Lower leg skin (tissue), 4 donors: ENCODE data around the gene PCBP4. TPM values are rescaled to one million over a fixed set of nuclear protein-coding genes. Genes with fewer than 3 reads are reported as not detected.

Experiments
- DNase-seq, 2 donors: peaks; one replicate each; pipeline ENCODE4 v3.0.0-alpha.2; 2019; ENCODE audit warnings: low spot score in 2 of 2
- H3K4me3 ChIP-seq: fragments of 200-600 bp; sonication (generic); 2 replicates; pipeline ENCODE4 v1.5.1; 2017; ENCODE audit warnings: mild to moderate bottlenecking, low read depth; ENCODE audit not compliant: poor library complexity, severe bottlenecking
- CTCF ChIP-seq, 3 donors: fragments of 450-650 bp; IDR thresholded peaks; one replicate each; pipeline ENCODE4 v1.5.1; 2016; ENCODE audit warnings: antibody characterized with exemption in 3 of 3, mild to moderate bottlenecking in 3 of 3, moderate library complexity in 2 of 3
- POLR2A ChIP-seq, 2 donors: fragments of 450-650 bp; IDR thresholded peaks; one replicate each; pipeline ENCODE4 v1.6.1; 2016 to 2017; ENCODE audit warnings: antibody characterized with exemption in 2 of 2, mild to moderate bottlenecking in 1 of 2, moderate library complexity in 1 of 2
- WGBS, 2 donors: methylation state at CpG; one replicate each; pipeline ENCODE4 v1.1.5; 2018; 5-methylcytosine and 5-hydroxymethylcytosine counted together
- intact Hi-C: fragments of 100-400 bp; cut with DNase I; formaldehyde crosslinking; loops from one replicate; pipeline ENCODE4 v1.15.0; 2023; ENCODE audit warnings: low total_unique reads
- total RNA-seq, 4 donors: library from RNA; depleted of rRNA; stranded (reverse); fragments of >200 nt; gene quantifications; one replicate each; pipeline ENCODE4 v1.1.0, GENCODE V29; 2016

Gene PCBP4
- total RNA-seq, 4 donors from 2014 or later: 25.5 to 46.7 (median 29.2) TPM

- intact Hi-C loops: no loop called here
- TF ChIP-seq POLR2A (IDR thresholded peaks at IDR 0.05) (no peak), CTCF (IDR thresholded peaks at IDR 0.05) (no peak)
- DNase-seq: no peak
- no peak overlapping the region for H3K4me3 ChIP-seq
- 88 to 91% methylated on average over 4 of the region's 4 CpGs for WGBS, 2 donors
These were observed 20.5 kb downstream of the PCBP4 start for GRCh38 chr3:51946796-51947195.

GRCh38 chr3:51945926-51946705 is 21.1 kb downstream of the PCBP4 start:
- DNase-seq: no peak
- no peak for TF ChIP-seq CTCF (IDR thresholded peaks at IDR 0.05)
- WGBS, 2 donors: 91 to 93% methylated on average over 13 to 14 of the region's 14 CpGs
- no peak overlapping the region for H3K4me3 ChIP-seq
- intact Hi-C loops: no loop called here

- 81 to 89% methylated on average over 17 to 18 of the region's 18 CpGs for WGBS, 2 donors
- H3K4me3 ChIP-seq: no peak overlapping the region
- TF ChIP-seq POLR2A (IDR thresholded peaks at IDR 0.05) (no peak), CTCF (IDR thresholded peaks at IDR 0.05) (no peak)
- DNase-seq: no peak
- intact Hi-C loops: no loop called here
These were observed 22.0 kb downstream of the PCBP4 start for GRCh38 chr3:51945031-51945840.

- WGBS, 2 donors: 87 to 90% methylated on average over 11 of the region's 11 CpGs
- no peak for TF ChIP-seq POLR2A (IDR thresholded peaks at IDR 0.05)
- no peak for TF ChIP-seq CTCF (IDR thresholded peaks at IDR 0.05)
- peak in 1 of 2 donors; percentile 87 for DNase-seq
- intact Hi-C loops: loop anchor here (5.0 kb wide), 1 partner anchor 198 kb away; no protein-coding TSS in a partner anchor
- H3K4me3 ChIP-seq: no peak overlapping the region
These were observed 22.7 kb downstream of the PCBP4 start for GRCh38 chr3:51944451-51945021.

- intact Hi-C loops: loop anchor here (5.0 kb wide), 1 partner anchor 199 kb away; no protein-coding TSS in a partner anchor
- no peak overlapping the region for H3K4me3 ChIP-seq
- TF ChIP-seq CTCF (IDR thresholded peaks at IDR 0.05): no peak
- TF ChIP-seq POLR2A (IDR thresholded peaks at IDR 0.05): no peak
- 91 to 93% methylated on average over 21 of the region's 21 CpGs for WGBS, 2 donors
- peak in 1 of 2 donors; percentile 86 for DNase-seq
These were observed 23.5 kb downstream of the PCBP4 start for GRCh38 chr3:51943451-51944391.
